Urothelium cell line (cell line): Measurements from ENCODE around the gene GMCL1.
A peak's percentile ranks its signal among the peaks of the same experiment; 100 is the strongest.
"Not testable (repeated sequence)": the region's sequence is repeated elsewhere in the genome, so short reads cannot be mapped to it uniquely, and the experiment has no call there.

Experiments
- DNase-seq: peaks from one replicate; pipeline ENCODE4 v3.0.0; 2011; ENCODE audit warnings: low spot score, mixed read lengths
- FAIRE-seq: peaks from 2 replicates; lab custom pipeline; 2011; peaks lifted over from hg19 to GRCh38; lab: Jason Lieb, UNC

GMCL1 gene

GRCh38 chr2:69805887-69806286 lies 23.6 kb upstream of the GMCL1 start:
- FAIRE-seq (no peak), DNase-seq (no peak)

GRCh38 chr2:69807821-69808540 lies 21.5 kb upstream of the GMCL1 start:
- DNase-seq = no peak
- FAIRE-seq = no peak

GRCh38 chr2:69810550-69810949 lies 18.9 kb upstream of the GMCL1 start:
- DNase-seq (no peak), FAIRE-seq (no peak)

GRCh38 chr2:69811018-69811417 lies 18.4 kb upstream of the GMCL1 start:
- FAIRE-seq = no peak
- DNase-seq = no peak

- no peak for FAIRE-seq
- DNase-seq = no peak
Measured at GRCh38 chr2:69811591-69811990, 17.9 kb upstream of the GMCL1 start.

- DNase-seq (no peak), FAIRE-seq (no peak)
Measured at GRCh38 chr2:69815717-69816116, 13.7 kb upstream of the GMCL1 start.

GRCh38 chr2:69816923-69817542 lies 12.4 kb upstream of the GMCL1 start:
- DNase-seq = peak; percentile 66
- FAIRE-seq = no peak

GRCh38 chr2:69817729-69818501 lies 11.5 kb upstream of the GMCL1 start:
- FAIRE-seq = no peak
- no peak for DNase-seq

- no peak for FAIRE-seq
Measured at GRCh38 chr2:69827796-69828540, 1.5 kb upstream of the GMCL1 start.

GRCh38 chr2:69828938-69829255 lies 563 bp upstream of the GMCL1 start:
- no peak for DNase-seq
- no peak for FAIRE-seq

More at GRCh38 chr2:69827796-69828540, 1.5 kb upstream of the GMCL1 start:
- DNase-seq = no peak

- DNase-seq (peak; percentile 35), FAIRE-seq (no peak)
Measured at GRCh38 chr2:69830045-69830905, 815 bp downstream of the GMCL1 start.

GRCh38 chr2:69830906-69831241 lies 1.4 kb downstream of the GMCL1 start:
- FAIRE-seq, DNase-seq: not testable (repeated sequence)

GRCh38 chr2:69831354-69831905 lies 2.0 kb downstream of the GMCL1 start:
- peak; percentile 17 for DNase-seq
- FAIRE-seq = no peak

- no peak for DNase-seq
- FAIRE-seq = no peak
Measured at GRCh38 chr2:69833752-69834151, 4.3 kb downstream of the GMCL1 start.

GRCh38 chr2:69835666-69836065 lies 6.2 kb downstream of the GMCL1 start:
- no peak for DNase-seq
- FAIRE-seq = no peak

GRCh38 chr2:69836316-69836715 lies 6.9 kb downstream of the GMCL1 start:
- DNase-seq = no peak

GRCh38 chr2:69837533-69837932 lies 8.1 kb downstream of the GMCL1 start:
- DNase-seq (no peak), FAIRE-seq (no peak)

More at GRCh38 chr2:69836316-69836715, 6.9 kb downstream of the GMCL1 start:
- FAIRE-seq = no peak

- no peak for FAIRE-seq
Measured at GRCh38 chr2:69843993-69844392, 14.5 kb downstream of the GMCL1 start.

GRCh38 chr2:69844560-69844959 lies 15.1 kb downstream of the GMCL1 start:
- DNase-seq (no peak), FAIRE-seq (no peak)

More at GRCh38 chr2:69843993-69844392, 14.5 kb downstream of the GMCL1 start:
- no peak for DNase-seq
